ENCODE measurements around the gene GALNT10.

The GALNT10 gene

GRCh38 chr5:154203798-154204578 lies 13.5 kb downstream of the GALNT10 start:
- DNase-seq, result no peak

- DNase-seq, result no peak
Observed at GRCh38 chr5:154205441-154206117, 15.0 kb downstream of the GALNT10 start.

DNA sequence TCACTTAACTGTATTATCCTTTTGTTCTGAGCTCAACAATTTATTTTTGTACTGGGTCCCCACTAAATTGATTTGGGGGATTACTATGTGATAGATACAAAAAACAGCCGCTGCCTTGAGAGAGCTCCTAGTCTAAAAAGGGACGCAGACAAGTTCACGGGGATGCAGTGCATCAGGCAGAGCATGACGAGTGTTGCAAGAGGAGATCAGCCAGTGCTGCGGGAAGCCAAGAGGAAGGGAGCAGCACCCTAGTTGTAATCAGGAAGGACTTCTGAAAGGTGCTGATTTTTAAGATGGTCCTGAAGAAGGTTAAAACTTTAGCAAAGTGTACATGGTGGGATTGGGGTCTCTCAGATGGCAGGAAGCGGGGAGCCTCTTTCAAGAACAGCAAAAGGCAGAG lies 15.8 kb downstream of the GALNT10 start:
- DNase-seq, result peak; percentile 69

DNA sequence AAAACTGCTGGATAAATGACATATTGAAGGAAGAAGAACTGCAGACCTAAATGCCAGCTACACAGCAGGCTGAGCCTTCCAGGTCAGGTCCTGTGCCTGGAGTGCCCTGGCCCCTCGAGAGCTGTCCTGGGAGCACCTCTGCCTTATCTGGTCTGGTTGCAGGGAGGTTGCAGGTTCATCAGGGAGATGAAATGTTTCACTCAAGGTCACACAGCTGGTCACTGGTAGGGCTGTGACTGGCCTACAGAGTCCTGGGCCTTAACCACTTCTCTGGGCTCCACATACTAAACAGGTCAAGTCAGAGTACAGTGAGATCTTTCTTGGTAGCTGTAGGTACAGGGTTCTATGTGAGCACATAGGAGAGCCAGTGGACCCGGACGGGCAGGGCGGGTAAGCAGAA lies 16.7 kb downstream of the GALNT10 start:
- no peak for DNase-seq

DNA sequence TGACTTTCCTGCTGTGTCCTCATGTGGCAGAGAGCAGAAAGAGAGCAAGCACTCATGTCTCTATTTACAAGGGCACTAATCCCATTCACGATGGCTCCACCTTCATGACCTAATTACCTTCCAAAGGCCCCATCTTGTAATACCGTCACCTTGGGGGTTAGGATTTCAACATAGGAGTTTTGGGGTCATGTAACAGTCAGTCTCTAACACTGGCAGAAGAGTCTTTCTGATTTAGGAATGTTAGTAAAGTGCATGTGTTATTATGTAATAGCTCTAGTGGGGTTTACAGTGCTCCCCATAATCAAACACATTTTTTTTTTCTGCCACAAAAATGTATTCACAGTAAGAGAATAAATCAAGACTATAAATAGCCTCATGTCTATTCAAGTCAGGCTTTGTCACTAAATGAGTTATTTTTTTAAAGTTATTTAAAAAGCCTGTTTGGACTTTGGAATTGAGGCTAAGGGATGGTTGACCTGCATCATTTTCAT lies 19.1 kb downstream of the GALNT10 start:
- DNase-seq, result no peak

- DNase-seq, result no peak
Observed at GRCh38 chr5:154210163-154210562, 19.6 kb downstream of the GALNT10 start.

- peak; percentile 4 for DNase-seq
Observed at GRCh38 chr5:154211641-154212390, 21.3 kb downstream of the GALNT10 start.

DNA sequence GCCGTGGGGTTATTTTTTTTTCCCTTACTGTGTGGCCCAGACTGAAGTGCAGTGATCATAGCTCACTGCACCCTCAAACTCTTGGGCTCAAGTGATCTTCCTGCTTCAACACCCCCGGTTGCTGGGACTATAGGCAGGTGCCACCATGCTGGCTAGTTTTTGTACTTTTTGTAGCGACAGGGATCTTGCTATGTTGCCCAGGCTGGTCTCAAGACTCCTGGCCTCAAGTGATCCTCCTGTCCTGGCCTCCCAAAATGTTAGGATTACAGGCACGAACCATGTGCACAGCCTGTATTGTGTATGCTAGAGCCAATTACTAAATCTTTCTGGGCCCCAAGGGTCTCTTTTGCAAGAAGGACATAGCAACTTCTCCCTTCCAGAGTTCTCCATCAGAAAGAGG lies 23.1 kb downstream of the GALNT10 start:
- no peak for DNase-seq

GRCh38 chr5:154214371-154215106 lies 24.0 kb downstream of the GALNT10 start:
- DNase-seq, result peak; percentile 62

- no peak for DNase-seq
Observed at GRCh38 chr5:154215571-154216325, 25.2 kb downstream of the GALNT10 start.

- no peak for DNase-seq
Observed at GRCh38 chr5:154217462-154217861, 26.9 kb downstream of the GALNT10 start.

DNA sequence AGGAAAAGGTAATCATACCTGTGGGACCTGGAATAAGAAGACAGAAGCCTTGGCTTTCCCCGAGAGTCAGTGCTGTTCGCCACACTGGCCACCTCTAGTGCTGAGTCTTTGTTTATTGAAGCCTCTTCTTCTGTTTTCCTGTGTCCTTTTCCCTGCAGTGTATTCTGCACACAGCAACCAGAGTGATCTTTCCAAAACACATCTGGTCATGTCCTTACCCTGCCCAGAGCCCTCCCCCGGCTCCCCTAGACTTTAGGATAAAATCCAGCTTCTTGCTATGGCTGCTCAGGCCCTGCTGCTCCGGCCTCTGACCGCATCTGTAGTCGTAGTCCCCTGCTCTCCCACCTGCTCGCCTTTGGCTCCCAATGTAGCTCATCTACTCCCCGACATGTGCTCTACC lies 28.3 kb downstream of the GALNT10 start:
- no peak for DNase-seq

DNA sequence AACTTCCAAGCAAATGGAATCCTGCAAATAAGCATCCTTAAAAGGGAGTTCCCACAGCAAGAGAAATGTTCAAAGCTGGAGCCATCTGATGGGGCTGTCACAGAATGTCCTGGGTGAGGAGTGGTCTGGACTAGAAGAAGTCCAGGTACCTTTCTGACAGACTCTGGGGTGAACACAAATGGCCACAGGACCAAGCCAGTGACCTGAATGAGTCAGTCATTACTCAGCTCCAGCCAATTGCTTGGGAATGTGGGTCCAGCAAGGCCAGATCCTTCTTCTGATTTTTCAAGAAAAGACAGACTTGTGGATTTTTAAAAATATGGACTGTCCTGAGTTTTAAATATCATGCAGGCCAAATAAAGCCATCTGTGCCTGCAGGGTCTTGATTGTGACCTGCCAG lies 30.1 kb downstream of the GALNT10 start:
- DNase-seq, result no peak

DNA sequence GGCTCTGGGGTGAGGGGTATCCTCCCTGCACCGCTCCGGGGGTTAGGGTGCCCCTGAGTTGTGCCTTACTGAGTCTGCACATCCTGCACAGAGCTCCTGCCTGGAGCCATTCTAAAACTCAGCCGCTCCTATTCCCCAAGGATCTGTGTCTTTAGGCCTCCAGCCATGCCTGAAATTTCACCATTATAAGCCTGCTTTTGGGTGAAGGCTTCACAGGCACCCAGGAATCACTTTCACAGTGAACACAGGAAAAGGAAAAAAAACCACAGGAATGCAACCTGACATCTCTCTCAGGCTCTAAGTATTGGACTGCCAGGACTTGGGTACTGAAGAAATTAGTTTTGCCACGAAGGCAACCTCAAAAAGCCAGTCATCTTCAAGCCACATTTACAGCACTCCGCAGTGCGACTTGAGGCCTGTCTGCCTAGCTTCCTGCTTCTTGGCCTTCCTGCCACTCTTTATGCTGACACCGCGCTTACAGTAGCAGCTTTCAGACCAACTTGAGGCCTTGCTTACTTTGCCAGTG lies 30.9 kb downstream of the GALNT10 start:
- DNase-seq, result peak; percentile 43

DNA sequence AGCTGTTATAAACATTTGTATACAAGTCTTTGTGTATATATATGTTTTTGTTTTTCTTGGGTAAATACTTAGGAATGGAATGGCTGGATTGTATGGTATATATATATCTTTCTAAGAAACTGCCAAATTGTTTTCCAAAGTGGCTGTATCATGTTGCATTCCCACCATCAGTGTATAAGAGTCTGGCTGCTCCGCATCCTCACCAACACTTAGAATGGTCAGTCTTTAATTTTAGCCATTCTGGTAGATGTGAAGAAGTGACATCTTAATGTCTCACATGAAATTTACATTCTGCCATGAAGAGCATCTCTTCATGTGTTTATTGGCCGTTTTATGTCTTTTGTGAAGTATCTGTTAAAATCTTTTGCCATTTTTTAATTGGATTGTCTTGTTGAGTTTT lies 31.9 kb downstream of the GALNT10 start:
- no peak for DNase-seq

GRCh38 chr5:154223320-154223719 lies 32.8 kb downstream of the GALNT10 start:
- no peak for DNase-seq

DNA sequence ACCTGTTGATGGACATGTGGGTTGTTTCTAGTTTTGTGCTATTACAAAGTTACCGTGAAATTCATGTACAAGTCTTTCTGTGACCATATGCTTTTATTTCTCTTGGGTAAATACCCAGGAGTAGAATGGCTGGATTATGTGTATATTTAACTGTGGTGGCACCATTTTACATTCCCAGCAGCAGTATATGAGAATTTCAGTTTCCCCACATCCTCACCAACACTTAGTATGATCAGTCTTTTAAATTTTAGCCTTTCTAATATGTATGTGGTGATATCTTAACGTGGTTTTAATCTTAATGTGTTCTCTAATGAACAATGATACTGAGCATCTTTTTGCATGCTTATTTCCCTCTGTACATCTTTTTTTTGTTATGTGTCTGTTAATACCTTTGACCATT lies 36.6 kb downstream of the GALNT10 start:
- DNase-seq, result no peak

GRCh38 chr5:154228696-154229095 lies 38.2 kb downstream of the GALNT10 start:
- DNase-seq, result peak; percentile 37

DNA sequence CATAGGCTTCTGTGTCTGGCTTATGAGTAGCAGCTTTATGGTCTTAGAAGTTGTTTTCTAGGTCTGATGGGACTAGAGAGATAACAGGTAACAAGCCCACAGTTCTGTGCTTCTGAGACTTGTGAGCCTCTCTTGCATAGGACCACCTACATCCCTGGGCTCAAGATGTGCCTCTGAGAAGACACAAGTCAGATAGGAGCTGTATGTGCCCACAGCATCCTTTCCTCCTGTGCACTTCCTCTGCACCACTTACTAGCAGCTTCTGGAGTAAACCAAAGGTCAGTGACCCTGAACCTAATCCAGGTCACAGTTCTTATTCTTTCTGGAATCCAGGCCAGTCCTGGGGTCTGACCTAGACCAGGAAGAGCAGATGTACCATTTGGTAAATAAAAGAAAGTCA lies 40.0 kb downstream of the GALNT10 start:
- no peak for DNase-seq

- no peak for DNase-seq
Observed at GRCh38 chr5:154234551-154234950, 44.0 kb downstream of the GALNT10 start.

GRCh38 chr5:154236011-154236410 lies 45.5 kb downstream of the GALNT10 start:
- no peak for DNase-seq

Measured in suppressor macrophage treated with lipopolysaccharide for 4 hours (primary cell).